HuH-7.5 (cell line): Measurements from ENCODE around the gene NHERF2.

Source experiments
- DNase-seq: peaks from one replicate; pipeline ENCODE4 v3.0.0; 2011; ENCODE audit warnings: low spot score

Gene NHERF2

GRCh38 chr16:2061023-2061422 is 34.3 kb downstream of the NHERF2 start:
- no peak for DNase-seq

- DNase-seq: no peak
Observed at GRCh38 chr16:2061526-2061925, 34.8 kb downstream of the NHERF2 start.

GRCh38 chr16:2062801-2063200 is 36.1 kb downstream of the NHERF2 start:
- no peak for DNase-seq

- DNase-seq: no peak
Observed at GRCh38 chr16:2063861-2064260, 37.2 kb downstream of the NHERF2 start.

GRCh38 chr16:2064368-2064945 is 37.8 kb downstream of the NHERF2 start:
- no peak for DNase-seq

GRCh38 chr16:2066139-2066538 is 39.4 kb downstream of the NHERF2 start:
- no peak for DNase-seq

GRCh38 chr16:2070576-2071453 is 44.1 kb downstream of the NHERF2 start:
- DNase-seq: no peak

- DNase-seq: no peak
Observed at GRCh38 chr16:2071454-2072202, 44.9 kb downstream of the NHERF2 start.

GRCh38 chr16:2072926-2073325 is 46.2 kb downstream of the NHERF2 start:
- DNase-seq: no peak

- DNase-seq: no peak
Observed at GRCh38 chr16:2074071-2074470, 47.4 kb downstream of the NHERF2 start.

- DNase-seq: no peak
Observed at GRCh38 chr16:2075631-2076030, 48.9 kb downstream of the NHERF2 start.

GRCh38 chr16:2076072-2076865 is 49.6 kb downstream of the NHERF2 start:
- no peak for DNase-seq

GRCh38 chr16:2077016-2077415 is 50.3 kb downstream of the NHERF2 start:
- DNase-seq: no peak

- DNase-seq: no peak
Observed at GRCh38 chr16:2077696-2078095, 51.0 kb downstream of the NHERF2 start.

GRCh38 chr16:2078096-2078495 is 51.4 kb downstream of the NHERF2 start:
- no peak for DNase-seq

GRCh38 chr16:2078691-2079090 is 52.0 kb downstream of the NHERF2 start:
- DNase-seq: no peak

- no peak for DNase-seq
Observed at GRCh38 chr16:2079311-2079800, 52.7 kb downstream of the NHERF2 start.

- DNase-seq: no peak
Observed at GRCh38 chr16:2079991-2080390, 53.3 kb downstream of the NHERF2 start.

- no peak for DNase-seq
Observed at GRCh38 chr16:2081201-2082084, 54.7 kb downstream of the NHERF2 start.

GRCh38 chr16:2082171-2082982 is 55.7 kb downstream of the NHERF2 start:
- DNase-seq: no peak
